ENCODE results near the gene AHCY. TPM values are rescaled to one million over a fixed set of nuclear protein-coding genes. Genes with fewer than 3 reads are reported as not detected.
"Not testable (repeated sequence)": the region's sequence is repeated elsewhere in the genome, so short reads cannot be mapped to it uniquely, and the experiment has no call there.

The AHCY gene
- total RNA-seq (2014; rRNA removed; shearing (Covaris generic)): 302 and 320 TPM in 2 replicates

- in situ Hi-C loops (cut with HindIII; ENCODE audit: low sequenced_read_pairs): no loop called here
- DNase-seq (ENCODE audit: low spot score): peak; percentile 96
Measured at GRCh38 chr20:34302723-34303533, at the start of gene AHCY. Gene AHCY (minus strand): TSS chr20:34303355. CDS start chr20:34303270, 85 bp downstream.

DNA sequence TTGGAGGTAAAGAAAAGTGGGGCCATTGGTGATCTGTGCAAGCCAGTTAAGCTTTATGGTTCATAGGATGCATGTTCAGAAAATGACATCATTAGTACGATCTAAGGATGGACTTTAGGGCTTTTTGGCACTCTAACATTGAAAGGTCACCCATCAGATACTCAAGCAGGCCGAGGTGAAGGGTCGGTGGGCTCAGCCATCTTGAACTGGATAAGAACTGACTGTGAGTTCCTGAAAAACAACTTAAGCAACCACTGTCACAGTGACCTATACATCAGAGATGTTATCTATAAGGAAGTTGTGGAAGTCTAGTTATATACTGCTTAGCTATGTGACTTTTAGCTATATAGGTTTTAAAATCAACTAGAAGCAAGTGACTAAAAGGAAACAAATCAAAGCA is 46.9 kb upstream of the AHCY start:
- DNase-seq (ENCODE audit: low spot score): no peak
- in situ Hi-C loops (cut with HindIII; ENCODE audit: low sequenced_read_pairs): no loop called here

DNA sequence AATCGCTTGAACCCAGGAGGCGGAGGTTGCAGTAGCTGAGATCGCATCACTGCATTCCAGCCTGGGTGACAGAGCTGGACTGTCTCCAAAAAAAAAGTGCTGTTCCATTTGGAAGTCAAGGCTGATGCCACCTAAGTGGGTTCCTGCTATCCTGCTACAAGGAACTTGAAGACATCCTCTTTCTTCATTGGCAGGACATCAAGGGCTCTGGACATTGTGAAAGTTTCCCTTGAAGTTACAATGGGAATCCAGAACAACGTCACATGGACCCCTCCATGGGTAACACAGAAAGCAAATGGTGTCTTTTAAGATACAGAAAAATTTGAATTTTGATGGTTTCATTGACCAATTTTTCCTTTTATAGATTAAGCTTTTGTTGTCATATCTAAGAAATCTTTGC is 44.4 kb upstream of the AHCY start:
- DNase-seq (ENCODE audit: low spot score): no peak
- in situ Hi-C loops (cut with HindIII; ENCODE audit: low sequenced_read_pairs): no loop called here

GRCh38 chr20:34346533-34346865 is 43.3 kb upstream of the AHCY start:
- in situ Hi-C loops (cut with HindIII; ENCODE audit: low sequenced_read_pairs); DNase-seq (ENCODE audit: low spot score): not testable (repeated sequence)

DNA sequence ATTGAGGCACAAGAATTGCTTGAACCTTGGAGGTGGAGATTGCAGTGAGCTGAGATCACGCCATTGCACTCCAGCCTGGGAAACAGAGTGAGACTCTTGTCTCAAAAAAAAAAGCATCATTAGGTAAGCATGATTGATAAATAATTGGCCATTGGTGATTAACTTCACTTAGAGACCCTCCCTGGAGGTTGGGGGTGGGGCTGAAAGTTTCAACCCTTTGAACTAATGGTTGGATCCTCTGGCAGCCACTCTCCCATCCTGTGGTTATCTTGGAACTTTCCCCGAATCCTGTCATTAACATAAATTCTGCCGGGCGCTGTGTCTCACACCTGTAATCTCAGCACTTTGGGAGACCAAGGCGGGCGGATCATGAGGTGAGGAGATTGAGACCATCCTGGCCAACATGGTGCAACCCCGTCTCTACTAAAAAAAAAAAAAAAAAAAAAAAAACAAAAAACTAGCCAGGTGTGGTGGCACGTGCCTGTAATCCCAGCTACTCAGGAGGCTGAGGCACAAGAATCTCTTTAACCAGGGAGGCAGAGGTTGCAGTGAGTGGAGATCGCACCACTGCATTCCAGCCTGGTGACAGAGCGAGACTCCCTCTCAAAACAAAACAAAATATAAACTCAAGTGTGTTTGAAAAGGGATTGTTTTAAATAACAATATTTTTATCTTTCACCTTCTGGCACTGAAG is 42.8 kb upstream of the AHCY start:
- in situ Hi-C loops (cut with HindIII; ENCODE audit: low sequenced_read_pairs); DNase-seq (ENCODE audit: low spot score): not testable (repeated sequence)

- in situ Hi-C loops (cut with HindIII; ENCODE audit: low sequenced_read_pairs): no loop called here
- no peak for DNase-seq (ENCODE audit: low spot score)
Measured at GRCh38 chr20:34345402-34345736, 42.2 kb upstream of the AHCY start.

DNA sequence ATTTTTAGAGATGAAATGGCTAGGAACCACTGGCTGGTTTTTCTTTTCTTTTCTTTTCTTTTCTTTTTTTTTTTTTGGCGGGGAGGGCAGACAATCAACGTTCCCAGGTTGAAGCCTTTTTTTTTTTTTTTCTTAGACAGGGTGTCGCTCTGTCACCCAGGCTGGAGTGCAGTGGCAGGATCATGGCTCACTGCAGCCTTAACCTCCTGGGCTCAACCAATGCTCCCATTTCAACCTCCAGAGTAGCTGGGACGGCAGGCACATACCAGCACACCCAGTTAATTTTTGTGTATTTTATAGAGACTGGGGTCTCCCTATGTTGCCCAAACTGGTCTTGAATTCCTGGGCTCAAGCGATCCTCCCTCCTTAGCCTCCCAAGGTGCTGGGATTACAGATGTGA is 41.1 kb upstream of the AHCY start:
- DNase-seq (ENCODE audit: low spot score): no peak
- in situ Hi-C loops (cut with HindIII; ENCODE audit: low sequenced_read_pairs): no loop called here

DNA sequence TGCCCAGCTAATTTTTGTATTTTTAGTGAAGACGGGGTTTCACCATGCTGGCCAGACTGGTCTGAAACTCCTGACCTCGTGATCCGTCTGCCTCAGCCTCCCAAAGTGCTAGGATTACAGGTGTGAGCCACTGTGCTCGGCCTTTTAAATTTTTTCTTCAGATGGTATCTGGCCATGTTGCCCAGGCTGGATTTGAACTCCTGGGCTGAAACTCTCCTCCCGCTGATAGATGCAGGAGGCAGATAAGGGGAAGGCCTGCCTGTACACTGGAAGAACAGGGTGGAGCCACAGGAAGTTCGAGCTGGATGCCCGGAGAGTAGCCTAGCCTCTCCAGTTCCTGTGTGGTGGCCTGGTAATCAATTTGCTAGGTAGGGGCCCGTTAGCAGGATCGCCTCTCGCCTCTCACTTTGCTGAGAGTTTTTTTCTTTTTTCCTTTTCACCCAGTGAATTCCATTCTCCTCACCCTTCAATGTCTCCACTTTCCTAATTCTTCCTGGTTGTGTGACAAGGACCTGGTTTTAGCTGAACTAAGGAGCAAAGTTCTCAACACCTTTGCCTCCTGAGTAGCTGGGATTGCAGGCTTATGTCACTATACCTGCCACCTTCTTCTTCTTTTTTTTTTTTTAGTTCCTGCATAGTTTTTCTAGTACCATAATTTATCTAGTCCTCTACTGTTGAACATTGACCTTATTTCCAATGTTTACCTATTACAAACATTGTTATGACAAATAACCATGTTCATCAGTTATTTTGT is 40.5 kb upstream of the AHCY start:
- DNase-seq (ENCODE audit: low spot score): no peak
- in situ Hi-C loops (cut with HindIII; ENCODE audit: low sequenced_read_pairs): no loop called here

GRCh38 chr20:34341199-34341598 is 38.0 kb upstream of the AHCY start:
- DNase-seq (ENCODE audit: low spot score); in situ Hi-C loops (cut with HindIII; ENCODE audit: low sequenced_read_pairs): not testable (repeated sequence)

GRCh38 chr20:34340726-34341125 is 37.6 kb upstream of the AHCY start:
- in situ Hi-C loops (cut with HindIII; ENCODE audit: low sequenced_read_pairs); DNase-seq (ENCODE audit: low spot score): not testable (repeated sequence)

DNA sequence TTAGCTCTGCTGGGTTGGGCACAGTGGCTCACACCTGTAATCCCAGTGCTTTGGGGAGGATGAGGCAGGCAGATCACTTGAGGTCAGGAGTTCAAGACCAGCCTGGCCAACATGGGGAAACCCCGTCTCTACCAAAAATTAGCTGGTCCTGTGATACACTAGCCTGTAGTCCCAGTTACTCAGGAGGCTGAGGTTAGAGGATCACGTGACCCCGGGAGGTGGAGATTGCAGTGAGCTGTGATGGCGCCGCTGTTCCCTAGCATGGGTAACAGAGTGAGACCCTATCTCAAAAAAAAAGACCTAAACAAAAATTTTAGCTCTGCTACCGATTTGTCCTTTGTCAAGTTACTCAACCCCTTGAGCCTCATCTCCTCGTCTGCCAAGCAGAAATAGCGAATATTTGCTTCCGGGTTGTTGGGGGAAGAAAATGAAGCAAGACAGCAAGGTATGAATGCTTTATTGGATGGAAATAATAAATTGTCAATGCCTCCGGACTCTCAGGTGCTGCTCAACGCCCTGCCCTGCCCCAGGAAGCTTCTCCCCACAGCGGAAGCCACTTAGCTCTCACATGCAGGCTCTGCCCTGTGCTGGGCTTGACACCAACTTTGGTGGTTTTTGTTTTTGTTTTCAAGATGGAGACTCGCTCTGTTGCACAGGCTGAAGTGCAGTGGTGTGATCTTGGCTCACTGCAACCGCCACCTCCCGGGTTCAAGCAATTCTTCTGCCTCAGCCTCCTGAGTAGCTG is 35.0 kb upstream of the AHCY start:
- in situ Hi-C loops (cut with HindIII; ENCODE audit: low sequenced_read_pairs): no loop called here
- DNase-seq (ENCODE audit: low spot score): no peak

- no peak for DNase-seq (ENCODE audit: low spot score)
- in situ Hi-C loops (cut with HindIII; ENCODE audit: low sequenced_read_pairs): no loop called here
Measured at GRCh38 chr20:34337544-34337943, 34.4 kb upstream of the AHCY start.

DNA sequence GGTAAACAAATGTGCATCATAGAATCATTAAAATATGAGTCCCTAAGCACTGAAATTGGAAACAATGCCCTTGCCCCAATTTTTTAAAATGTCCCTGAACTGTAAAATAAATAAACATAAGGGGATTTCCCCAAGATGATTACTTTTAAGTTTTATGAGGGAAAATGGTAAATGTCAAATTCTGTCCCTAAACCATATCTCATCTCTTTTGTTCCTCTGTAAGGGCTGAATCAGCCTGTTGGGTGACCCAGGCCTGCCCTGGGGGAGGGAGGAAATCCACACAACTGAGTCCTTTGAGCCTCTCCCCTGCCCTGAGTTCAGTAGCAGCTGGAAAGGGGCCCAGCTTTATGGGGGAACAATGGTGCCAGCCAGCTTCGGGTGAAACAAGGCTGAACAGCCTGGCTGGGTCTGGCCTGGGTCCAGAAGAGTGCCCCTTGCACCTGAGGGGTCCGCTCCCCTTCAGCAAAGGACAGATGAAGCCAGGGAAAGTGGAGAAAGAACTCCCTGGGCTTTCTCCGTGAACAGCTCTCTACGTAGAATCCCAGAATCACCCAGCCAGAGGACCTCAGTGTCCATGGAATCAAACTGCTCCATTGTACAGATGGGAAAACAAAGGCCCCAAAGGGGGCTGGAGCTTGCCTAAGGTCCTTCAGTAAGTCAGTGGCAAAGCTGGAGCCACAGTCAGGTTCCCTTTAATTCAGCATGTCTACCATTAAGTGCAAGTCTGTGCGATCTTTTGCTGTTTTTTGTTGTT is 31.7 kb upstream of the AHCY start:
- DNase-seq (ENCODE audit: low spot score): no peak
- in situ Hi-C loops (cut with HindIII; ENCODE audit: low sequenced_read_pairs): no loop called here

GRCh38 chr20:34333786-34334185 is 30.6 kb upstream of the AHCY start:
- in situ Hi-C loops (cut with HindIII; ENCODE audit: low sequenced_read_pairs): no loop called here
- DNase-seq (ENCODE audit: low spot score): no peak

DNA sequence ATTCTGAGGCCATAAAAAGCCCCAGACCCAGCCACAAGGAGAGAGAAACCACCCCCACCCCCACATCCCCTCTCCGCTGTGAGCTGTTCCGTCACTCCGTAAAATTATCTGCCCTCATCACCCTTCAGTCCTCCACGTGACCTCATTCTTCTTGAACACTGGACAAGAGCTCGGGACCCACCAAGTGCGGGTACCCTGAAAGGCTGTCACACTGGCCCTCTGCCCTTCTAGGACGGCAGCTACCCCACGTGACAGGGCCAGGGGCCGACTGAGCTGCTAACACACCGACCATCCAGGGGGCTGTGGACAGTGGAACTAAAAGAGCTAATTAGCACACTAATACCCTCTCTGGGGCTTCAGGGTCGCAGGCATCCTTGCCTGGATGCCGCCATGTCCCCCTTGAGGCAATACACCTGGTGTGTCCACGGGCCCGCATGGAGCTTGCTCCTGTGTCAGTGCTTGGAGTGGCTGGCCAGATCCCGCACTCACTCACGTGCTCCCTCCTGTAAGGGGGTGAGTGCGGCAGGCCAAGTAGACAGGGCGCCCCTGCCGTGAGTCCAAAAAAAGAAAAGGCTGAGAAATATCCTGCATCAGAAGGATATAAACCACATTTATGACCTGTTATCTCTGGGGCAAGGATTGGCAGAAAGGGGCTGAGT is 29.2 kb upstream of the AHCY start:
- in situ Hi-C loops (cut with HindIII; ENCODE audit: low sequenced_read_pairs): no loop called here
- DNase-seq (ENCODE audit: low spot score): no peak

DNA sequence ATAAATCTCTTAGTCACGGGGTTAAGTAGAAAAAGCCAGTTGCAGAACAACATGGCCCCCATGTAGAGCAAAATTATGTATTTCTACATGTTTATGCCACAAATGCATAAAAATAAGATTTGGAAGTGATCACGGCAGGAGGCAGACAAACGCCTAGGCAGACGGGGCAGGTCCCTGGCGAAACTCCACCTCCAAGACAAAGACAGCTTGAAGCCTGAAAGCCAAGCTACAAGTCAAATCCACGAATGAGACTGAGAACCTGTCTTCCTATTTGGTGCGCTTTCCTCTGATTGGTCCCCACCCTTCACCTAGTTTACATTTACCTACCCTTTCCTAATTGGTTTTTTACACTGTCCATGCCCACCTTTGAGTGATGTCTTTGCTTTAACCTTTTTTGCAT is 28.7 kb upstream of the AHCY start:
- in situ Hi-C loops (cut with HindIII; ENCODE audit: low sequenced_read_pairs): no loop called here
- no peak for DNase-seq (ENCODE audit: low spot score)

- DNase-seq (ENCODE audit: low spot score); in situ Hi-C loops (cut with HindIII; ENCODE audit: low sequenced_read_pairs): not testable (repeated sequence)
Measured at GRCh38 chr20:34330861-34331544, 27.8 kb upstream of the AHCY start.
